Stimulated activated naive CD8-positive, alpha-beta T cell treated with anti-CD3 and anti-CD28 coated beads, Interleukin-15, Interleukin-2, amounts not matched to agents 100 ng/mL and 50 ng/mL, for 24 hours (primary cell): Measurements from ENCODE around the gene LRRC19.

Experiments
- H3K27ac Mint-ChIP-seq: one replicate; pipeline ENCODE4 v1.8.0; 2021; ENCODE audit warnings: mild to moderate bottlenecking, mixed read lengths
- H3K27me3 Mint-ChIP-seq: one replicate; pipeline ENCODE4 v1.8.0; 2021; ENCODE audit warnings: mixed read lengths
- H3K36me3 Mint-ChIP-seq: one replicate; pipeline ENCODE4 v1.8.0; 2021; ENCODE audit warnings: low read depth, mixed read lengths
- H3K4me1 Mint-ChIP-seq: one replicate; pipeline ENCODE4 v1.8.0; 2021; ENCODE audit warnings: low read depth, mixed read lengths
- H3K4me3 Mint-ChIP-seq: one replicate; pipeline ENCODE4 v1.8.0; 2021; ENCODE audit warnings: mild to moderate bottlenecking, mixed read lengths
- H3K9me3 Mint-ChIP-seq: one replicate; pipeline ENCODE4 v1.8.0; 2021; ENCODE audit warnings: mixed read lengths

The LRRC19 gene

DNA sequence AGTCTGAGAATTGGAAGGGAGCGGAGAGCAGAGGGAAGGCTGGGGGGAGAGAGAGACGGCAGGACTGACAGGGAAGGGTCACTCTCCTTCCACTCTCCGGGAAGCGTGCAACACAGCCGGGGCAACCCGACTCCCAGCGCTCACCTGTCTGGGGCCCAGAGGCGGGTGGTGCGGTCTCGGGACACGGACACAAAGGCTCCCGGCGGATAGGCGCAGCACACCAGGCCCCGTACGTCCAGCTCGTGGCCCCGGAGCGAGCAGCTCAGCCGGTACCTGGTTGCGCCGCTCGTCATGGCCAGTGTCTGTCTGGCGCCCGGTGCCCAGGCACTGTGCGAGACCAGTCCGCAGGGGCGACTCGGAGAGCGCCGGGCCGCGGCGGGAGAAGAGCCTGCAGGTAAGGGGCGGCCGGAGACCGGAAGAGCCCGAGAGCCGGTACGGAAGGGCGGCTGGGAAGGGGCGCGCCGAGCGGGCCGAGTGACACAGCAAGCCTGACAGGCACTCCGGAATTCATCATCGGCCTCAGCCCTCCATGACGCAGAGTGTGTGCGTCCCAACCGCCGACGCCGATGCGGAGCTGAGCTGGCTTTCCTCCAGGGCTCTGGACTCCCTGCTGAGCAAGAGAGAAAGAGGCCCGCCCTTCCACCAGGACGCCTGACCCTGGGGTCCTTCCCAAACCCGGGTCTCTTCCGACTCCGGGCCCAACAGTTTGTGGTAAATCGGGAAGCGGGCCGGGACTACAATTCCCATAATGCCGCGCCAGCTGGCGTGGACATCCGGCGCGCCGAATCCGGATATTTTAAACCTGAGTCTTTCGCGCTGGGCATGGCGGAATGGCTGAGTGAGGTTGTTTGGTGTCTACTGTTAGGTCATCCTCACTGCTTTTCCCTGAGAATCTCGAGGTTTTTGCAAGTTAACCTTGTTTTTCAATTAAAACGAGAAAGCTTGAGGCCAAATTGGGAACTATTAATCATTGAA lies 58.4 kb downstream of the LRRC19 start, which contains the start of gene PLAA:
PLAA (minus strand) TSS at position 490 of the 975 bp plus-strand sequence; CDS start at position 293, 197 bp downstream.
- Mint-ChIP-seq H3K27me3 (peaks cover 11% of the 10 kb centered on the region), H3K9me3 (no peaks in the 10 kb centered on the region), H3K4me1 (peaks cover 63% of the 10 kb centered on the region), H3K4me3 (peak within 1 kb of the TSS; percentile 88), H3K36me3 (peaks cover 30% of the 10 kb centered on the region), H3K27ac (peak within 1 kb of the TSS; percentile 100)

DNA sequence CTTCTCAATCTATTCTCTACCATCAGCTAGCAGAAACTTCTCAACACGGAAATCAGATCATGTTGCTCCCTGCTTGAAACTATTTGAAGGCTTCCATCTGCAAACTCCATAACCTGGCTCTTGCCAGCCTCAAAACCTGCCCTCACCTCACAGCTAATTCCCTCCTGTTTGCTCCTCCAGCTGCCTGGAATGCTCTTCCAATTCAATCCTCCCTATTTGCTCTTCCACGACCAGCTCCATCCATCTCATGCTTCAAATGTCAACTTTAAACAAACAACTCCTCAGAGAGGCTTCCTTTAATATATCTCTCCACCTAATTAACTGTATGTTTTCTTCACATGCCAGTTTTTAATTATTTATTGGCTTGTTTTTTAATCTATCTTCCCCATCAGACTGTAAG lies 59.9 kb downstream of the LRRC19 start:
- H3K4me1 Mint-ChIP-seq, result peaks cover 75% of the 10 kb centered on the region
- H3K4me3 Mint-ChIP-seq, result peak overlapping the region; percentile 88
- H3K36me3 Mint-ChIP-seq, result peaks cover 40% of the 10 kb centered on the region
- peak overlapping the region; percentile 100 for H3K27ac Mint-ChIP-seq
- H3K9me3 Mint-ChIP-seq, result no peaks in the 10 kb centered on the region
- peaks cover 11% of the 10 kb centered on the region for H3K27me3 Mint-ChIP-seq
